Subcutaneous adipose tissue (tissue), 4 donors: ENCODE measurements around the gene NANOS2. TPM values are rescaled to one million over a fixed set of nuclear protein-coding genes. Genes with fewer than 3 reads are reported as not detected.

Experiments
- CTCF ChIP-seq: fragments of 450-650 bp; IDR thresholded peaks from one replicate; pipeline ENCODE4 v1.5.1; 2016; ENCODE audit warnings: low read depth, mild to moderate bottlenecking, control low read depth, antibody characterized with exemption, moderate library complexity
- total RNA-seq, 4 donors: library from RNA; depleted of rRNA; stranded (reverse); fragments of >200 nt; gene quantifications; one replicate each; pipeline ENCODE4 v1.1.0, GENCODE V29; 2016

NANOS2 gene
- total RNA-seq, 4 donors from 2014 or later, result not detected

DNA sequence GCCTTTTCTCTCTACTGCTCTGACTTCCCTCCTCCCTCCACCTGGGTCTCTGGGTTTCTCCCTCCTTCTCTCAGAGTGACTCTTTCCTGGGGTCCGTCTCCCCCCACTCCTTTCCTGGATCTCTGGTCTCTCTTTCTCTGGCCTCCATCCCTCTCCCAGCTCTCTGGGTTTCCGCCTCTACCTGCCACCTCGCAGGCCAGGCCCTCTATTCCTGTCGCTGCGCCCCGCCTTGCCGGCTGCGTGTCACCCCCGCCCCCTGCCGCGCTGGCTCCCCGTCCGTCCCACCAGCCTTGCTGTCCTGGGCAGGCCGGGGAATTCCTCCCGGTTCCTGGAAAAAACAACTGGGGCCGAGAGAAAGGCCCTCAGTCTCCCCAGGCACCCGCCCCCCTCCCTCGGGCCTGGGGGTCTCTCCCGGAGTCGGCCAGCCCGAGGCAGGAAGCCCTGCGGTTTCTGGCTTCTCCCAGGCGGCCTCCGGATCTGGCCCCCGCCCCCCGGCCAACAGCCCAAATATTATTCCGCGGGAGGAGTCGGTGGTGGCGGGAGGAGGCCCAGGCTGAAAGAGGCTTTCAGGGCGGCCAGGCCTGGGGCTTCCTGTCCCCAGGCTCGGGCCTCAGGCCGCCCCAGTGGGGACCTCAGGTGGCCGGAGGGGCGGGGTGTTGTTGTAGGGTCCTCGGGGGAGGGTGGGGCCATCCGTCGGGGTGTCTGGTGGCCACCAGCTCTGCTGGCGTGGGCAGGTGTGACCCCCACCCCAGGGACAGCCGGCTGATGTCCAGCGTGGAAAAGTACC lies 38.0 kb downstream of the NANOS2 start:
- TF ChIP-seq CTCF, result no peak

DNA sequence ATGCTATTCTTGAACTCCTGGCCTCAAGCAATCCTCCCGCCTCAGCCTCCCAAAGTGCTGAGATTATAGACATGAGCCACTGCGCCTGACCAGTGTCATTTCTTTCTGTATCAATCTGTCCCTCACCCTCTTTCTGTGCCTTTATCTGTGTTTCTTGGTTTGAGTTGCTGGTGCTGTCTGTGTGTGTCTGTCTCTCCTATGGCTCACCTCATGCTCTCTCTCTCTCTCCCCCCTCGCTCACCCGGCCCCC lies 38.5 kb downstream of the NANOS2 start:
- TF ChIP-seq CTCF, result no peak

GRCh38 chr19:45874620-45874966 lies 40.0 kb downstream of the NANOS2 start:
- no peak for TF ChIP-seq CTCF

- TF ChIP-seq CTCF, result no peak
These were observed 41.3 kb downstream of the NANOS2 start for GRCh38 chr19:45873219-45873772.

- TF ChIP-seq CTCF, result no peak
These were observed 42.3 kb downstream of the NANOS2 start for GRCh38 chr19:45872095-45872919.

- TF ChIP-seq CTCF, result no peak
These were observed 43.8 kb downstream of the NANOS2 start for GRCh38 chr19:45870798-45871197.

- TF ChIP-seq CTCF, result no peak
These were observed 48.0 kb downstream of the NANOS2 start for GRCh38 chr19:45866400-45867176.
